ENCODE data around the gene CCT7. TPM values are rescaled to one million over a fixed set of nuclear protein-coding genes. Genes with fewer than 3 reads are reported as not detected.

CCT7 gene
- total and polyA plus RNA-seq, 4 donors: 129 to 207 (median 178) TPM

DNA sequence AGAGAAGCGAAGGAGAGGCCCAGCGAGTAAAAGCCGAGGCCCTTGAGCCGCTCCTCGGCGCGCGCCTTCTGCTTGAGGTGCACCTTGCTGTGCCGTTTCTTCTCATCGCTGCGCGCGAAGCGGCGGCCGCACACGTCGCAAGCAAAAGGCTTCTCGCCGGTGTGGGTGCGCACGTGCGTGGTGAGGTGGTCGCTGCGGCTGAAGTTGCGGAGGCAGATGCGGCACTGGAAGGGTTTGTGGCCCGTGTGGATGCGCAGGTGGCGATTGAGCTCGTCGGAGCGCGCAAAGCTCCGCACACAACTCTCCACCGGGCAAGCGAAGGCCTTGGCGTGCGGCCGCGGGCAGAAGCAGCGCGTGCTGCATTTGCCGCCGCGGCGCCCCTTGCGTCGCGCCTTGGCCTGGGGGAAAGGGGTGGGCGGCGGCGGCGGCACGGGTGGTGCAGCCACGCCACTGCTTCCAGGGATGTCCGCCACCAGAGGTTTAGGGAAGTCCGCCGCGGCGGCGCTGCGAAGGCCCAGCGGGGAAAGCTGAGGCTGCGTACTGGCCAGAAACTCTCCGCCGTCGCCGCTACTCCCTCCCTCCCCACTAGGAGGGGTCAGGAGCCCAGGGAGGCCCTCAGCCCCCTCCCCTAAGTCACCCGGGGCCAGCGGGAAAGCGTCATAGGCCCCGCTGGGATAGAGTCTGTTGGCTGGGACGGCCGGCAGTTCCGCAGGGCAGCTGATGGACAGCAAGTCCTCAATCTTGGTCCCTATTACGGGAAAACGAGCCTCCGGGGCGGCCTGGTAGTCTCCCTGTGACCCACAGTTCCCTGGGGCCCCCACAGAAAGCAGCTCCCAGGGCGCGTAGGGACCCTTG lies 57.6 kb downstream of the CCT7 start:
- Histone ChIP-seq H3K4me1 (ENCODE audit: control insufficient read depth in 5 of 5, insufficient read depth in 5 of 5, low read length in 5 of 5) (peaks cover 0 to 19% (median 0%) of the 10 kb centered on the region in 5 donors), H3K4me3 (no peak overlapping the region), H3K27ac (ENCODE audit: low read depth in 1 of 2, low read length in 1 of 2) (no peak overlapping the region), H3K27me3 (ENCODE audit: control insufficient read depth in 3 of 3, insufficient read depth in 3 of 3, low read length in 2 of 3) (peaks cover 32 to 82% (median 58%) of the 10 kb centered on the region in 3 donors), H3K9ac (ENCODE audit: insufficient read depth in 1 of 2, low read length in 2 of 2) (no peak overlapping the region), H3K36me3 (ENCODE audit: control insufficient read depth in 4 of 4, insufficient read depth in 4 of 4, low read length in 4 of 4) (no peaks in the 10 kb centered on the region), H3K9me3 (ENCODE audit: control insufficient read depth in 4 of 4, insufficient read depth in 3 of 4, low read length in 3 of 4) (peaks cover 0 to 13% (median 0%) of the 10 kb centered on the region in 4 donors)
- WGBS, 2 donors: 1 to 5% methylated on average over 59 to 82 of the region's 82 CpGs
- DNase-seq: peak in 1 of 3 donors; percentile 4
- no peak for ATAC-seq (ENCODE audit: insufficient read depth, low FRiP score)
- TF ChIP-seq, protein P1, sequence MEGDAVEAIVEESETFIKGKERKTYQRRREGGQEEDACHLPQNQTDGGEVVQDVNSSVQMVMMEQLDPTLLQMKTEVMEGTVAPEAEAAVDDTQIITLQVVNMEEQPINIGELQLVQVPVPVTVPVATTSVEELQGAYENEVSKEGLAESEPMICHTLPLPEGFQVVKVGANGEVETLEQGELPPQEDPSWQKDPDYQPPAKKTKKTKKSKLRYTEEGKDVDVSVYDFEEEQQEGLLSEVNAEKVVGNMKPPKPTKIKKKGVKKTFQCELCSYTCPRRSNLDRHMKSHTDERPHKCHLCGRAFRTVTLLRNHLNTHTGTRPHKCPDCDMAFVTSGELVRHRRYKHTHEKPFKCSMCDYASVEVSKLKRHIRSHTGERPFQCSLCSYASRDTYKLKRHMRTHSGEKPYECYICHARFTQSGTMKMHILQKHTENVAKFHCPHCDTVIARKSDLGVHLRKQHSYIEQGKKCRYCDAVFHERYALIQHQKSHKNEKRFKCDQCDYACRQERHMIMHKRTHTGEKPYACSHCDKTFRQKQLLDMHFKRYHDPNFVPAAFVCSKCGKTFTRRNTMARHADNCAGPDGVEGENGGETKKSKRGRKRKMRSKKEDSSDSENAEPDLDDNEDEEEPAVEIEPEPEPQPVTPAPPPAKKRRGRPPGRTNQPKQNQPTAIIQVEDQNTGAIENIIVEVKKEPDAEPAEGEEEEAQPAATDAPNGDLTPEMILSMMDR (IDR thresholded peaks at IDR 0.05; ENCODE audit: control extremely low read depth, extremely low read depth): no peak

- no peak overlapping the region for H3K4me3 ChIP-seq
- DNase-seq: no peak
- H3K4me1 ChIP-seq (ENCODE audit: control insufficient read depth in 5 of 5, insufficient read depth in 5 of 5, low read length in 5 of 5): peaks cover 0 to 19% (median 0%) of the 10 kb centered on the region in 5 donors
- H3K9ac ChIP-seq (ENCODE audit: insufficient read depth in 1 of 2, low read length in 2 of 2): no peak overlapping the region
- peaks cover 28 to 82% (median 62%) of the 10 kb centered on the region in 3 donors for H3K27me3 ChIP-seq (ENCODE audit: control insufficient read depth in 3 of 3, insufficient read depth in 3 of 3, low read length in 2 of 3)
- no peak overlapping the region for H3K27ac ChIP-seq (ENCODE audit: low read depth in 1 of 2, low read length in 1 of 2)
- no peaks in the 10 kb centered on the region for H3K36me3 ChIP-seq (ENCODE audit: control insufficient read depth in 4 of 4, insufficient read depth in 4 of 4, low read length in 4 of 4)
- peaks cover 0 to 13% (median 0%) of the 10 kb centered on the region in 4 donors for H3K9me3 ChIP-seq (ENCODE audit: control insufficient read depth in 4 of 4, insufficient read depth in 3 of 4, low read length in 3 of 4)
- TF ChIP-seq, protein P1 (IDR thresholded peaks at IDR 0.05; ENCODE audit: control extremely low read depth, extremely low read depth): no peak
- no peak for ATAC-seq (ENCODE audit: insufficient read depth, low FRiP score)
- 6% methylated on average over 28 to 38 of the region's 38 CpGs for WGBS, 2 donors
Measured at GRCh38 chr2:73292316-73292905, 58.3 kb downstream of the CCT7 start.

- Histone ChIP-seq H3K27me3 (ENCODE audit: control insufficient read depth in 3 of 3, insufficient read depth in 3 of 3, low read length in 2 of 3) (peaks cover 28 to 84% (median 62%) of the 10 kb centered on the region in 3 donors), H3K9me3 (ENCODE audit: control insufficient read depth in 4 of 4, insufficient read depth in 3 of 4, low read length in 3 of 4) (peaks cover 0 to 13% (median 0%) of the 10 kb centered on the region in 4 donors), H3K4me1 (ENCODE audit: control insufficient read depth in 5 of 5, insufficient read depth in 5 of 5, low read length in 5 of 5) (peaks cover 0 to 19% (median 0%) of the 10 kb centered on the region in 5 donors), H3K27ac (ENCODE audit: low read depth in 1 of 2, low read length in 1 of 2) (no peak overlapping the region), H3K36me3 (ENCODE audit: control insufficient read depth in 4 of 4, insufficient read depth in 4 of 4, low read length in 4 of 4) (no peaks in the 10 kb centered on the region), H3K4me3 (peak overlapping the region; percentile 33), H3K9ac (ENCODE audit: insufficient read depth in 1 of 2, low read length in 2 of 2) (no peak overlapping the region)
- TF ChIP-seq, protein P1 (IDR thresholded peaks at IDR 0.05; ENCODE audit: control extremely low read depth, extremely low read depth): no peak
- no peak for ATAC-seq (ENCODE audit: insufficient read depth, low FRiP score)
- no peak for DNase-seq
- 4% methylated on average over 64 of the region's 64 CpGs for WGBS, 2 donors
Measured at GRCh38 chr2:73292906-73293533, 58.9 kb downstream of the CCT7 start.
